ENCODE data around the gene PPP2R2D.

- no peak for TF ChIP-seq CTCF (conservative IDR thresholded peaks at IDR 0.05; ENCODE audit: low read length)
- no peak for TF ChIP-seq EZH2phosphoT487 (IDR thresholded peaks at IDR 0.05; ENCODE audit: borderline replicate concordance)
These were observed 98.3 kb downstream of the PPP2R2D start for GRCh38 chr10:131998845-131999681.
